Osteoblast (primary cell): ENCODE results near the gene MCTP2. TPM values are rescaled to one million over a fixed set of nuclear protein-coding genes. Genes with fewer than 3 reads are reported as not detected.

Experiments
- DNase-seq: peaks from one replicate; pipeline ENCODE4 v3.0.0; 2011; ENCODE audit warnings: low spot score, mixed read lengths; ENCODE audit not compliant: insufficient read length; ENCODE audit errors: missing footprints
- H2AFZ ChIP-seq: 2 replicates; pipeline ENCODE4 v1.6.0; 2011; ENCODE audit warnings: mild to moderate bottlenecking, low read length
- H3K27ac ChIP-seq: 2 replicates; pipeline ENCODE4 v1.5.1; 2011; ENCODE audit warnings: mild to moderate bottlenecking, low read depth, low read length, moderate library complexity
- H3K27me3 ChIP-seq: 2 replicates; pipeline ENCODE4 v1.6.0; 2012; ENCODE audit warnings: mild to moderate bottlenecking, control low read depth, inconsistent platforms, low read length, moderate library complexity; ENCODE audit not compliant: insufficient read depth
- H3K36me3 ChIP-seq: 2 replicates; pipeline ENCODE4 v1.5.1; 2011; ENCODE audit warnings: mild to moderate bottlenecking, low read length, control low read depth, moderate library complexity; ENCODE audit not compliant: insufficient read depth
- H3K4me1 ChIP-seq: 2 replicates; pipeline ENCODE4 v1.5.1; 2011; ENCODE audit warnings: mild to moderate bottlenecking, low read length, control low read depth, moderate library complexity; ENCODE audit not compliant: insufficient read depth
- H3K4me2 ChIP-seq: 2 replicates; pipeline ENCODE4 v1.6.0; 2011; ENCODE audit warnings: mild to moderate bottlenecking, low read length; ENCODE audit not compliant: insufficient read depth
- H3K4me3 ChIP-seq: fragments of 200-600 bp; sonication (generic); 3 replicates; pipeline ENCODE4 v1.5.1; 2012; ENCODE audit warnings: mild to moderate bottlenecking, low read length, inconsistent platforms; ENCODE audit not compliant: insufficient read depth
- H3K79me2 ChIP-seq: 2 replicates; pipeline ENCODE4 v1.6.0; 2012; ENCODE audit warnings: mild to moderate bottlenecking, low read length, control low read depth, inconsistent platforms; ENCODE audit not compliant: insufficient read depth
- H3K9me3 ChIP-seq: 2 replicates; pipeline ENCODE4 v1.5.1; 2011; ENCODE audit warnings: low read depth, low read length, control low read depth
- H4K20me1 ChIP-seq: 2 replicates; pipeline ENCODE4 v1.6.0; 2012; ENCODE audit warnings: mild to moderate bottlenecking, low read length, control low read depth; ENCODE audit not compliant: insufficient read depth
- total RNA-seq: library from RNA; depleted of rRNA; stranded (reverse); fragments of >200 nt; gene quantifications from 2 replicates; pipeline ENCODE4 v1.2.3, GENCODE V29; 2012
- TF ChIP-seq, protein P1 (sequence below): IDR thresholded peaks from 2 replicates; pipeline ENCODE4 v1.5.1; 2011; ENCODE audit warnings: mild to moderate bottlenecking, low read depth, low read length, moderate library complexity; ENCODE audit errors: extremely low read depth

The MCTP2 gene
- total RNA-seq, 1 donor, result 16.3 TPM

- H3K79me2 ChIP-seq, result no peaks in the 10 kb centered on the region
- no peak overlapping the region for H3K4me3 ChIP-seq
- no peaks in the 10 kb centered on the region for H3K4me1 ChIP-seq
- H3K27me3 ChIP-seq, result no peaks in the 10 kb centered on the region
- no peak overlapping the region for H3K27ac ChIP-seq
- TF ChIP-seq, protein P1, sequence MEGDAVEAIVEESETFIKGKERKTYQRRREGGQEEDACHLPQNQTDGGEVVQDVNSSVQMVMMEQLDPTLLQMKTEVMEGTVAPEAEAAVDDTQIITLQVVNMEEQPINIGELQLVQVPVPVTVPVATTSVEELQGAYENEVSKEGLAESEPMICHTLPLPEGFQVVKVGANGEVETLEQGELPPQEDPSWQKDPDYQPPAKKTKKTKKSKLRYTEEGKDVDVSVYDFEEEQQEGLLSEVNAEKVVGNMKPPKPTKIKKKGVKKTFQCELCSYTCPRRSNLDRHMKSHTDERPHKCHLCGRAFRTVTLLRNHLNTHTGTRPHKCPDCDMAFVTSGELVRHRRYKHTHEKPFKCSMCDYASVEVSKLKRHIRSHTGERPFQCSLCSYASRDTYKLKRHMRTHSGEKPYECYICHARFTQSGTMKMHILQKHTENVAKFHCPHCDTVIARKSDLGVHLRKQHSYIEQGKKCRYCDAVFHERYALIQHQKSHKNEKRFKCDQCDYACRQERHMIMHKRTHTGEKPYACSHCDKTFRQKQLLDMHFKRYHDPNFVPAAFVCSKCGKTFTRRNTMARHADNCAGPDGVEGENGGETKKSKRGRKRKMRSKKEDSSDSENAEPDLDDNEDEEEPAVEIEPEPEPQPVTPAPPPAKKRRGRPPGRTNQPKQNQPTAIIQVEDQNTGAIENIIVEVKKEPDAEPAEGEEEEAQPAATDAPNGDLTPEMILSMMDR, result no peak
- no peak for DNase-seq
- no peaks in the 10 kb centered on the region for H3K36me3 ChIP-seq
- no peak overlapping the region for H2AFZ ChIP-seq
- H4K20me1 ChIP-seq, result no peaks in the 10 kb centered on the region
- H3K4me2 ChIP-seq, result no peak overlapping the region
- H3K9me3 ChIP-seq, result no peaks in the 10 kb centered on the region
Measured at GRCh38 chr15:94477913-94478553, 246.7 kb downstream of the MCTP2 start.

GRCh38 chr15:94478763-94479162, 247.4 kb downstream of the MCTP2 start:
- no peaks in the 10 kb centered on the region for H3K36me3 ChIP-seq
- H3K27me3 ChIP-seq, result no peaks in the 10 kb centered on the region
- no peak overlapping the region for H3K4me2 ChIP-seq
- H4K20me1 ChIP-seq, result no peaks in the 10 kb centered on the region
- TF ChIP-seq, protein P1, result no peak
- no peak overlapping the region for H3K4me3 ChIP-seq
- no peaks in the 10 kb centered on the region for H3K79me2 ChIP-seq
- no peaks in the 10 kb centered on the region for H3K9me3 ChIP-seq
- no peak overlapping the region for H3K27ac ChIP-seq
- H2AFZ ChIP-seq, result no peak overlapping the region
- DNase-seq, result no peak
- H3K4me1 ChIP-seq, result no peaks in the 10 kb centered on the region

DNA sequence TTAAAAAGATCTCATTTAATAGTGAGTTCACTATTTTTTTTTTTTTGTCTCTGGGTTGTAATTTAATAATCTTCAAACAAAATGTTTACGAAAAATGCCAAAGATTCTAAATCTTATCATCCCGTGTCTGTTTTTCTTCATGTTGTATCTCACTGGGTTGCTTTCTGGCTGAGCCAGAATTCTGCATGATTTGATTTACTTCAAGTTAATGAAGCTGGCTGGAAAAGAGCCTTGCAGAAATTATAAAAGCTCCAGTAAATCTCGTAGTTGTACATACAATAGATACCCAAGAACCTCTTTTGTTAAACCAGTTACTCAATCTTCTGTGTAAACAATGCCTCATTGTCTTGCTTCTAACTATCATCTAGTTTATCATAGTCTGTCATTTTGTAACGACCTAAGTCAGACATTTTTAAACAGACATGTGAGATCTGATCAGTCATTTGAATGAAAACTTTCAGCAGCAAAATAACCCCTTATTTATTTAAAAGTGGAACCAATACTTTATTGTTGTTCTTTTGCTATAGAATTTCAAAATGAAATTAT, 249.0 kb downstream of the MCTP2 start:
- Histone ChIP-seq H4K20me1 (no peaks in the 10 kb centered on the region), H3K9me3 (no peaks in the 10 kb centered on the region), H3K27me3 (no peaks in the 10 kb centered on the region), H3K4me3 (no peak overlapping the region), H2AFZ (no peak overlapping the region), H3K4me2 (no peak overlapping the region), H3K36me3 (no peaks in the 10 kb centered on the region), H3K27ac (no peak overlapping the region), H3K79me2 (no peaks in the 10 kb centered on the region), H3K4me1 (no peaks in the 10 kb centered on the region)
- no peak for DNase-seq
- TF ChIP-seq, protein P1, result no peak

DNA sequence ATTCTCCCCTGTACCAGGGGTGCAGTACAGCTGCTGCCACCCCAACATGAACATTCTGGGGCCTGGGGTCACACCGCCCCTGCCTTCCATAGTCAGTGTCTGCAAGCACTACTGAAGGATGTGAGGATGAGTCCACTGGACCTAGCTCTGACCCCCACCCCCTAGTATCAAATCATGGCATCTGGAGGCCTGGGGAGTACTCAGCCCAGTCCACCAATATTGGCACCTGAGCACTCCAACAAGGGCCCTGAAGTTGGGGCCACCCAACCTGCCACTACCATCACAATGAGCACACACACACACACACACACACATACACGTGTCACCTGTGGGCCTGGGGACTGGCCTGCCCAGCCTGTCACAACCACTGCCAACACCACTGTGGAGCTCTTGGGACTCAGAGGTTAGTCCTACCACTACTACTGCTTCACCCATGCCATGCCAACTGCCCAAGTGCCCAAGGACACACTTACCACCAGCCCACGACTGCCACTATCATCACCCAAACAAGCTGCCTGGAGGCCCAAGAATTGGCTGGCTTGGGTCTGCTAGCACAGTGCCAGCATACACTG, 253.9 kb downstream of the MCTP2 start:
- H3K4me1 ChIP-seq, result no peaks in the 10 kb centered on the region
- no peak overlapping the region for H3K4me2 ChIP-seq
- H4K20me1 ChIP-seq, result no peaks in the 10 kb centered on the region
- no peak overlapping the region for H3K4me3 ChIP-seq
- no peaks in the 10 kb centered on the region for H3K36me3 ChIP-seq
- no peak overlapping the region for H2AFZ ChIP-seq
- no peaks in the 10 kb centered on the region for H3K27me3 ChIP-seq
- TF ChIP-seq, protein P1, result no peak
- no peaks in the 10 kb centered on the region for H3K79me2 ChIP-seq
- peak; percentile 32 for DNase-seq
- H3K27ac ChIP-seq, result no peak overlapping the region
- no peaks in the 10 kb centered on the region for H3K9me3 ChIP-seq
